K562 (cell line): ENCODE data around the gene DOCK7. TPM values are rescaled to one million over a fixed set of nuclear protein-coding genes. Genes with fewer than 3 reads are reported as not detected.

Source experiments
- ATF1 ChIP-seq, 2 experiments: fragments of 450-650 bp in 1 of 2; IDR thresholded peaks; 2 replicates each; pipeline ENCODE4 v1.6.1; 2016; ENCODE audit warnings: missing compliant biosample characterization in 1 of 2, missing genetic modification characterization in 1 of 2
- BRF1 ChIP-seq: IDR thresholded peaks from 3 replicates; pipeline ENCODE4 v1.6.1; 2011; ENCODE audit warnings: borderline replicate concordance, mild to moderate bottlenecking; ENCODE audit not compliant: insufficient read length; ENCODE audit errors: extremely low read depth
- CAMTA2 ChIP-seq: fragments of 250-450 bp; sonication (Bioruptor Pico); conservative IDR thresholded peaks from 2 replicates; pipeline ENCODE4 v1.5.1; 2022
- CTBP1 ChIP-seq: fragments of 450-650 bp; IDR thresholded peaks from 2 replicates; pipeline ENCODE4 v1.6.1; 2016; ENCODE audit warnings: borderline replicate concordance
- E2F3 ChIP-seq: fragments of 250-450 bp; sonication (Bioruptor Pico); IDR thresholded peaks from 2 replicates; pipeline ENCODE4 v1.4.0; 2020; ENCODE audit warnings: mild to moderate bottlenecking
- EGR1 ChIP-seq: fragments of 450-650 bp; conservative IDR thresholded peaks from 2 replicates; pipeline ENCODE4 v1.6.1; 2017; ENCODE audit warnings: mild to moderate bottlenecking
- ETV5 ChIP-seq: sonication (generic); formaldehyde crosslinking; IDR thresholded peaks from 2 replicates; pipeline ENCODE4 v1.4.0; 2020; ENCODE audit warnings: low read depth, mild to moderate bottlenecking, missing genetic modification reagents
- FOXM1 ChIP-seq, 2 experiments: fragments of 450-650 bp in 1 of 2; sonication (generic) in 1 of 2; formaldehyde crosslinking in 1 of 2; IDR thresholded peaks; 2 replicates each; pipeline versions ENCODE4 v1.6.1 to v1.9.0; 2017 to 2022; ENCODE audit warnings: low read depth in 2 of 2, mild to moderate bottlenecking in 2 of 2, missing genetic modification reagents in 1 of 2, moderate library complexity in 1 of 2
- GTF2A2 ChIP-seq: IDR thresholded peaks from 2 replicates; pipeline ENCODE4 v1.6.1; 2016; ENCODE audit warnings: mild to moderate bottlenecking, missing genetic modification characterization, missing compliant biosample characterization
- KDM1A ChIP-seq, 2 experiments: fragments of 450-650 bp; IDR thresholded peaks; 2 replicates each; pipeline ENCODE4 v1.6.1; 2016; ENCODE audit warnings: mild to moderate bottlenecking in 2 of 2
- LEF1 ChIP-seq: fragments of 450-650 bp; IDR thresholded peaks from 2 replicates; pipeline ENCODE4 v1.6.1; 2016; ENCODE audit warnings: mild to moderate bottlenecking
- MAZ ChIP-seq, 2 experiments: fragments of 450-650 bp in 1 of 2; sonication (generic) in 1 of 2; formaldehyde crosslinking; IDR thresholded peaks in 1 of 2; conservative IDR thresholded peaks in 1 of 2; 2 replicates each; pipeline versions ENCODE4 v1.4.0 to v1.5.0; 2020; ENCODE audit warnings: mild to moderate bottlenecking in 1 of 2, missing genetic modification reagents in 1 of 2
- NFE2 ChIP-seq: IDR thresholded peaks from 2 replicates; pipeline ENCODE4 v1.6.1; 2014; ENCODE audit warnings: antibody characterized with exemption, low read depth
- NR3C1 ChIP-seq: sonication (generic); formaldehyde crosslinking; IDR thresholded peaks from 2 replicates; pipeline ENCODE4 v1.8.1; 2022; ENCODE audit warnings: missing genetic modification reagents
- PHB ChIP-seq: fragments of 250-450 bp; sonication (Bioruptor Pico); IDR thresholded peaks from 2 replicates; pipeline ENCODE4 v1.5.0; 2021
- POLR2B ChIP-seq: fragments of 450-650 bp; IDR thresholded peaks from 2 replicates; pipeline ENCODE4 v1.6.1; 2018; ENCODE audit warnings: low read depth; ENCODE audit not compliant: partially characterized antibody
- PREB ChIP-seq: sonication (generic); formaldehyde crosslinking; IDR thresholded peaks from 2 replicates; pipeline ENCODE4 v1.8.1; 2023; ENCODE audit warnings: mild to moderate bottlenecking, missing genetic modification reagents
- RAD21 ChIP-seq, 2 experiments: fragments of 250-450 bp in 1 of 2; fragments of 450-650 bp in 1 of 2; sonication (Bioruptor Pico) in 1 of 2; formaldehyde crosslinking in 1 of 2; IDR thresholded peaks in 1 of 2; conservative IDR thresholded peaks in 1 of 2; 2 replicates each; pipeline versions ENCODE4 v1.4.0 to v1.8.0; 2020 to 2022; ENCODE audit warnings: mild to moderate bottlenecking in 2 of 2, moderate library complexity in 1 of 2
- RBM39 ChIP-seq: fragments of 200-400 bp; formaldehyde crosslinking; optimal IDR thresholded peaks from 2 replicates; pipeline ENCODE3; 2018; ENCODE audit warnings: low read depth, low read length
- RERE ChIP-seq: sonication (generic); formaldehyde crosslinking; IDR thresholded peaks from 2 replicates; pipeline ENCODE4 v1.8.0; 2023; ENCODE audit warnings: missing genetic modification reagents, mild to moderate bottlenecking, borderline replicate concordance
- TAF7 ChIP-seq: fragments of 450-650 bp; IDR thresholded peaks from 2 replicates; pipeline ENCODE4 v1.6.1; 2016; ENCODE audit warnings: missing genetic modification characterization, missing compliant biosample characterization
- ZNF232 ChIP-seq: sonication (generic); formaldehyde crosslinking; IDR thresholded peaks from 2 replicates; pipeline ENCODE4 v1.8.0; 2022; ENCODE audit warnings: mild to moderate bottlenecking, missing genetic modification reagents
- polyA plus RNA-seq, 8 experiments: library from polyadenylated mRNA; depleted of rRNA in 4 of 8; stranded (reverse) in 5 of 8; unstranded in 3 of 8; fragments of >200 nt; fragmentation: Nextera tagmentation in 2 of 8; fragmentation: Illumina TruSeq in 1 of 8; extraction: Ambion mirVana in 2 of 8; extraction: Trizol in 1 of 8; gene quantifications; 2 replicates each; pipeline versions ENCODE4 v1.2.1 to v1.2.3, GENCODE V29; 2011 to 2014; ENCODE audit warnings: inconsistent platforms in 1 of 8, missing spikeins in 1 of 8
- total RNA-seq, 7 experiments: library from RNA; depleted of rRNA in 6 of 7; stranded (reverse); fragments of >200 nt in 6 of 7; fragmentation: Illumina TruSeq in 2 of 7; extraction: Trizol in 2 of 7; gene quantifications; 2 replicates each; pipeline versions ENCODE4 v1.2.1 to v1.2.3, GENCODE V29; 2011 to 2021; ENCODE audit warnings: low replicate concordance in 1 of 7
- TF ChIP-seq, protein P1 (sequence below): sonication (generic); formaldehyde crosslinking; IDR thresholded peaks from 2 replicates; pipeline ENCODE4 v1.8.0; 2022; ENCODE audit warnings: mild to moderate bottlenecking, missing genetic modification reagents

The DOCK7 gene
- total and polyA plus RNA-seq, 9 of the 15 experiments (the other 6 are each of a cell fraction or from before 2014, with no cell fraction given) = 4.9 to 35.1 (median 12.6) TPM

GRCh38 chr1:62436039-62436465 is 252.1 kb downstream of the DOCK7 start (continued):
- no peak for TF ChIP-seq RAD21 (CRISPR knock-in tag; conservative IDR thresholded peaks at IDR 0.05 in 1 of 2, IDR thresholded peaks at IDR 0.05 in 1 of 2)
- 0 out of 2 replicates have a peak, but pooled peaks have one; percentile 44 for TF ChIP-seq GTF2A2 (tag)
- peak; percentile 71 for TF ChIP-seq ETV5 (CRISPR knock-in tag)
- TF ChIP-seq LEF1 = no peak; the same call in 1 of the 2 replicates
- peak; percentile 95 for TF ChIP-seq TAF7 (tag)
- TF ChIP-seq ZNF232 (CRISPR knock-in tag) = 0 out of 2 replicates have a peak, but pooled peaks have one; percentile 38
- no peak for TF ChIP-seq RBM39
- no peak for TF ChIP-seq ATF1 (CRISPR knock-in tag; IDR thresholded peaks at IDR 0.05)
- TF ChIP-seq ATF1 (tag; IDR thresholded peaks at IDR 0.05) = peak; percentile 83; the same call in 1 of the 2 replicates
- peak; percentile 94 for TF ChIP-seq POLR2B
- no peak for TF ChIP-seq RERE
- no peak for TF ChIP-seq E2F3 (CRISPR knock-in tag)
- peak; percentile 88; the same call in 1 of the 2 replicates for TF ChIP-seq PHB
- no peak for TF ChIP-seq CAMTA2 (CRISPR knock-in tag)
- TF ChIP-seq, protein P1, sequence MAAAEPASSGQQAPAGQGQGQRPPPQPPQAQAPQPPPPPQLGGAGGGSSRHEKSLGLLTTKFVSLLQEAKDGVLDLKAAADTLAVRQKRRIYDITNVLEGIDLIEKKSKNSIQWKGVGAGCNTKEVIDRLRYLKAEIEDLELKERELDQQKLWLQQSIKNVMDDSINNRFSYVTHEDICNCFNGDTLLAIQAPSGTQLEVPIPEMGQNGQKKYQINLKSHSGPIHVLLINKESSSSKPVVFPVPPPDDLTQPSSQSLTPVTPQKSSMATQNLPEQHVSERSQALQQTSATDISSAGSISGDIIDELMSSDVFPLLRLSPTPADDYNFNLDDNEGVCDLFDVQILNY (CRISPR knock-in tag) = no peak
- TF ChIP-seq NR3C1 = no peak
- no peak for TF ChIP-seq EGR1
- peak; percentile 76 for TF ChIP-seq CTBP1
- no peak for TF ChIP-seq FOXM1 (IDR thresholded peaks at IDR 0.05; ENCODE audit: low read depth)
- TF ChIP-seq FOXM1 (CRISPR knock-in tag; IDR thresholded peaks at IDR 0.05; ENCODE audit: low read depth) = no peak
- TF ChIP-seq MAZ (CRISPR knock-in tag; conservative IDR thresholded peaks at IDR 0.05 in 1 of 2, IDR thresholded peaks at IDR 0.05 in 1 of 2) = peak; percentile 81 to 95
- no peak for TF ChIP-seq BRF1
- no peak for TF ChIP-seq KDM1A (IDR thresholded peaks at IDR 0.05)
- TF ChIP-seq PREB (CRISPR knock-in tag) = 0 out of 2 replicates have a peak, but pooled peaks have one; percentile 80
- TF ChIP-seq NFE2 = no peak
